Stimulated activated CD4-positive, alpha-beta T cell treated with anti-CD3 and anti-CD28 coated beads, Interleukin-15, amount 100 ng/mL, for 1 hour (primary cell): ENCODE data around the gene RNF212.

ENCODE experiments used
- DNase-seq, 2 donors: peaks; one replicate each; pipeline ENCODE4 v3.0.0-alpha.2; 2020; ENCODE audit warnings: low read depth in 1 of 2, low spot score in 1 of 2

RNF212 gene

DNA sequence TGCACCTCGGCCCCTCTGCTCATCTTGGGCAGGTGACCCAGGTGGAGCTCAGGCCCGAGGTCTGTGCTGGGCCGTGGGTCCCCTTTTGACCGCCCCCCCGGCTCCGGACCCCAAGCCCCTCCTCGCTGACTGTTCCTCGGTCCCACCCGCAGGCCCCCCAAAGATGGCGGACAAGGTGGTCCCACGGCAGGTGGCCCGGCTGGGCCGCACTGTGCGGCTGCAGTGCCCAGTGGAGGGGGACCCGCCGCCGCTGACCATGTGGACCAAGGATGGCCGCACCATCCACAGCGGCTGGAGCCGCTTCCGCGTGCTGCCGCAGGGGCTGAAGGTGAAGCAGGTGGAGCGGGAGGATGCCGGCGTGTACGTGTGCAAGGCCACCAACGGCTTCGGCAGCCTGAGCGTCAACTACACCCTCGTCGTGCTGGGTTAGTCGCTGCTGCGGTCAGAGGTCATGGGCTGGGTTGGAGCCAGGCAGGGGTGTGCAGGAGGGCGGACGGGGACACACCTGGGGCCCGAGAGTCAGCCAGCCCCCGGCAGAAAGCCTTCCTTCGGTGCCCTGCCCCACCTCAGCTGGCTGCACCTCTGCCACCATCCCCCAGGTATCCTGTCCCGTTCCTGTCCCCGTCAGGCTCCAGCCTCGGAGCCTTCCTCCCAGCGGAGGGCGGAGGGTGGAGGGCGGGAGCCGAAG, 91.2 kb downstream of the RNF212 start:
- DNase-seq, result no peak
